Hepatocyte (in vitro differentiated cells): ENCODE results near the gene IGSF11. TPM values are rescaled to one million over a fixed set of nuclear protein-coding genes. Genes with fewer than 3 reads are reported as not detected.

Experiments
- DNase-seq: peaks from one replicate; pipeline ENCODE4 v3.0.0-alpha.2; 2016; ENCODE audit warnings: low spot score
- H2AFZ ChIP-seq: fragments of 200-600 bp; sonication (generic); 2 replicates; pipeline ENCODE4 v1.6.0; 2016; ENCODE audit warnings: antibody characterized with exemption, mild to moderate bottlenecking
- H3K27ac ChIP-seq: fragments of 200-600 bp; sonication (generic); 2 replicates; pipeline ENCODE4 v1.5.1; 2016; ENCODE audit warnings: mild to moderate bottlenecking
- H3K27me3 ChIP-seq: fragments of 200-600 bp; sonication (generic); 2 replicates; pipeline ENCODE4 v1.6.1; 2016
- H3K36me3 ChIP-seq: fragments of 200-600 bp; sonication (generic); replicated peaks from 2 replicates; pipeline ENCODE4 v1.5.1; 2016; ENCODE audit warnings: low read depth; ENCODE audit not compliant: insufficient read depth
- H3K4me1 ChIP-seq: fragments of 200-600 bp; sonication (generic); 2 replicates; pipeline ENCODE4 v1.5.1; 2016; ENCODE audit warnings: mild to moderate bottlenecking, moderate library complexity; ENCODE audit not compliant: insufficient read depth
- H3K4me2 ChIP-seq: fragments of 200-600 bp; sonication (generic); 2 replicates; pipeline ENCODE4 v1.6.0; 2016
- H3K4me3 ChIP-seq: fragments of 200-600 bp; sonication (generic); 2 replicates; pipeline ENCODE4 v1.5.1; 2016; ENCODE audit warnings: mild to moderate bottlenecking
- H3K79me2 ChIP-seq: fragments of 200-600 bp; sonication (generic); 2 replicates; pipeline ENCODE4 v1.6.0; 2017; ENCODE audit warnings: mild to moderate bottlenecking
- H3K9me2 ChIP-seq: fragments of 200-600 bp; sonication (generic); replicated peaks from 2 replicates; pipeline ENCODE4 v1.6.0; 2017; ENCODE audit warnings: mild to moderate bottlenecking; ENCODE audit not compliant: insufficient read depth
- H3K9me3 ChIP-seq: fragments of 200-600 bp; sonication (generic); 2 replicates; pipeline ENCODE4 v1.5.1; 2016; ENCODE audit warnings: low read depth, mild to moderate bottlenecking
- H4K20me1 ChIP-seq: fragments of 200-600 bp; sonication (generic); 2 replicates; pipeline ENCODE4 v1.6.0; 2016; ENCODE audit warnings: mild to moderate bottlenecking; ENCODE audit not compliant: insufficient read depth, poor library complexity, severe bottlenecking
- CTCF ChIP-seq: fragments of 200-600 bp; sonication (generic); IDR thresholded peaks from 2 replicates; pipeline ENCODE4 v1.5.1; 2016; ENCODE audit warnings: antibody characterized with exemption, mild to moderate bottlenecking; ENCODE audit not compliant: poor library complexity
- EZH2 ChIP-seq: fragments of 200-600 bp; sonication (generic); IDR thresholded peaks from 2 replicates; pipeline ENCODE4 v1.6.1; 2016; ENCODE audit warnings: antibody characterized with exemption, mild to moderate bottlenecking, borderline replicate concordance
- EZH2phosphoT487 ChIP-seq: fragments of 200-600 bp; sonication (generic); IDR thresholded peaks from one replicate; pipeline ENCODE4 v1.6.1; 2018; ENCODE audit warnings: antibody characterized with exemption, mild to moderate bottlenecking, low read depth, moderate library complexity; ENCODE audit not compliant: unreplicated experiment, severe bottlenecking
- WGBS: methylation state at CpG from one replicate; pipeline ENCODE4 v1.1.6; 2016; ENCODE audit warnings: low lambda C conversion rate; ENCODE audit errors: missing lambda C conversion rate; 5-methylcytosine and 5-hydroxymethylcytosine counted together
- polyA plus RNA-seq: library from polyadenylated mRNA; unstranded; fragments of >200 nt; fragmentation: Nextera tagmentation; extraction: Ambion mirVana; gene quantifications from 2 replicates; pipeline ENCODE4 v1.2.1, GENCODE V29; 2016
- total RNA-seq: library from RNA; depleted of rRNA; stranded (reverse); fragments of >200 nt; gene quantifications from 2 replicates; pipeline ENCODE4 v1.2.3, GENCODE V29; 2014

The IGSF11 gene
- total and polyA plus RNA-seq, 2 experiments from 2014 or later, result 1.0 TPM; not detected in 1

GRCh38 chr3:118948146-118948545, 86.5 kb downstream of the IGSF11 start:
- DNase-seq, result no peak
- TF ChIP-seq CTCF (no peak), EZH2phosphoT487 (no peak), EZH2 (no peak)
- no peaks in the 10 kb centered on the region for H3K9me2 ChIP-seq
- H3K4me1 ChIP-seq, result no peaks in the 10 kb centered on the region
- no peaks in the 10 kb centered on the region for H3K9me3 ChIP-seq
- H2AFZ ChIP-seq, result no peak overlapping the region
- no peaks in the 10 kb centered on the region for H4K20me1 ChIP-seq
- WGBS, result 86% methylated on average over 5 of the region's 5 CpGs
- H3K27me3 ChIP-seq, result no peaks in the 10 kb centered on the region
- no peak overlapping the region for H3K4me2 ChIP-seq
- H3K36me3 ChIP-seq, result no peaks in the 10 kb centered on the region
- H3K79me2 ChIP-seq, result no peaks in the 10 kb centered on the region
- no peak overlapping the region for H3K4me3 ChIP-seq
- no peak overlapping the region for H3K27ac ChIP-seq

GRCh38 chr3:118946449-118946848, 88.2 kb downstream of the IGSF11 start:
- Histone ChIP-seq H3K27ac (no peak overlapping the region), H3K36me3 (no peaks in the 10 kb centered on the region), H3K9me2 (no peaks in the 10 kb centered on the region), H3K27me3 (no peaks in the 10 kb centered on the region), H2AFZ (no peak overlapping the region), H3K9me3 (no peaks in the 10 kb centered on the region), H3K79me2 (no peaks in the 10 kb centered on the region), H3K4me3 (no peak overlapping the region), H3K4me2 (no peak overlapping the region), H3K4me1 (no peaks in the 10 kb centered on the region), H4K20me1 (no peaks in the 10 kb centered on the region)
- TF ChIP-seq EZH2phosphoT487 (no peak), EZH2 (no peak), CTCF (no peak)
- no peak for DNase-seq
- WGBS, result 71% methylated on average over 4 of the region's 4 CpGs

- Histone ChIP-seq H3K4me3 (no peak overlapping the region), H3K4me2 (no peak overlapping the region), H3K4me1 (no peaks in the 10 kb centered on the region), H3K36me3 (no peaks in the 10 kb centered on the region), H3K9me2 (no peaks in the 10 kb centered on the region), H3K9me3 (no peaks in the 10 kb centered on the region), H3K79me2 (no peaks in the 10 kb centered on the region), H4K20me1 (no peaks in the 10 kb centered on the region), H3K27me3 (no peaks in the 10 kb centered on the region), H3K27ac (no peak overlapping the region), H2AFZ (no peak overlapping the region)
- DNase-seq, result no peak
- WGBS, result 73% methylated on average over 4 of the region's 4 CpGs
- no peak for TF ChIP-seq EZH2
- TF ChIP-seq EZH2phosphoT487, result no peak
- no peak for TF ChIP-seq CTCF
Measured at GRCh38 chr3:118945834-118946233, 88.8 kb downstream of the IGSF11 start.

- H4K20me1 ChIP-seq, result no peaks in the 10 kb centered on the region
- H3K79me2 ChIP-seq, result no peaks in the 10 kb centered on the region
- no peaks in the 10 kb centered on the region for H3K9me2 ChIP-seq
- H3K4me1 ChIP-seq, result no peaks in the 10 kb centered on the region
- H2AFZ ChIP-seq, result no peak overlapping the region
- TF ChIP-seq EZH2 (no peak), EZH2phosphoT487 (no peak), CTCF (no peak)
- DNase-seq, result no peak
- H3K9me3 ChIP-seq, result no peaks in the 10 kb centered on the region
- no peaks in the 10 kb centered on the region for H3K27me3 ChIP-seq
- H3K36me3 ChIP-seq, result no peaks in the 10 kb centered on the region
- no peak overlapping the region for H3K27ac ChIP-seq
- no peak overlapping the region for H3K4me2 ChIP-seq
- H3K4me3 ChIP-seq, result no peak overlapping the region
Measured at GRCh38 chr3:118943597-118943996, 91.0 kb downstream of the IGSF11 start.
